Measurements from ENCODE around the gene LAMTOR5. TPM values are rescaled to one million over a fixed set of nuclear protein-coding genes. Genes with fewer than 3 reads are reported as not detected.
A peak's percentile ranks its signal among the peaks of the same experiment; 100 is the strongest.

Gene LAMTOR5
- total and polyA plus RNA-seq, 10 of the 15 experiments (the other 5 are each of a cell fraction or from before 2014, with no cell fraction given) = 64.1 to 613 (median 315) TPM

DNA sequence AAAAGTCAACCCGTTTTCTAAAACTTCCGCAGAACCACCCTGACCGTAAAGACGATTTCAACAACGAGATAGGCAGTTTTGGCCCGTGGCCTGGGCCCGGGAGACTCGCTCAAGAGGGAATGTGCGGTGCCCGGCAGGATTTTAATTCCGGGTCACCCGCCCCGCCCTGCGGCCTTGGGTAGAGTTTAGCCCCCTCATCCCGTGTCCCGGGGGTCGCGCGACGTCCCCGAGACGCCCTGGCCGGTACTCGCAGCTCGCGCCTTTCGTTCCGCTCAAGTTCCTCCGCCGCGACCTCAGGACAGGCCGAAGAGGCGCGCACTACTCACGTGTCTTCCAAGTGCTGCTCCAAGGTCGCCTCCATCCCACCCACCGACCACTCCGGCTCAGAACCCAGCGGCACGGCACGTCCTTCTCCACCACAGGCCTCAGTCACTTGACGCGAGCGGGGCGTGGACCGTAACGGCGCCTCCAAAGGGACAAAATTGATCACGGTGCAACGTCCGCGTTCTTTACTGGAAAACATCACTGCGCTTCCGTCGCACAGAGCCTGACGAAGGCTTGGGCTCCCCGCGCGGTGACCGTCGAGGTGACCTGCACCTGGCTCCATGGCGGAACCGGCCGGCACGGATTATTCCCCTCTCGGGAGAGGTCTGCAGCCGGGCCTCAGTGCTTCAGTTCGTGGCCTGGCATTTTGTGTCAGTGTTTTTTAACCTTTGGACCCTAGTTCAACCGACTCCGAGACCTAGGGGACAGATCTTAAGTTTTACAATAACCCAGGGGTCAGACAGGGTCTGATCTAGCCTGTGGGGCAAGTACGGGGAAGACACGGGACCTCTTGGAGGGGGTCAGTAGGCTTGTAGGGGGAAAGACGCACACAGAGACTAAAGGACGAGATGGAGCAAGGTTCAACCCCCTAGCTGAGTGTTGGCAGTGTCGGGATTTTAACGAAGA, at the start of gene LAMTOR5 (continued):
- TF ChIP-seq ZBTB40 (IDR thresholded peaks at IDR 0.05; ENCODE audit: borderline replicate concordance) (peak; percentile 91), ZBED1 (IDR thresholded peaks at IDR 0.05; ENCODE audit: borderline replicate concordance) (0 out of 2 replicates have a peak, but pooled peaks have one; percentile 24), FOS (IDR thresholded peaks at IDR 0.05; ENCODE audit: borderline replicate concordance, extremely low read depth, insufficient read length) (no peak), HDAC2 (IDR thresholded peaks at IDR 0.05) (no peak), TCF12 (IDR thresholded peaks at IDR 0.05; ENCODE audit: low read depth, low read length) (peak; percentile 63; the same call in 1 of the 2 replicates), POU2F2 (IDR thresholded peaks at IDR 0.05; ENCODE audit: borderline replicate concordance, low read depth, low read length) (peak; percentile 66; the same call in 1 of the 3 replicates), FOXM1 (IDR thresholded peaks at IDR 0.05; ENCODE audit: low read depth, low read length) (no peak), MYC (IDR thresholded peaks at IDR 0.05; ENCODE audit: insufficient read depth, insufficient read length, insufficient replicate concordance, low read length, severe bottlenecking) (peak; percentile 73), REST (IDR thresholded peaks at IDR 0.05; ENCODE audit: low read depth, low read length) (no peak), CREM (IDR thresholded peaks at IDR 0.05; ENCODE audit: low read depth) (peak; percentile 99)
- TF ChIP-seq, protein P1, sequence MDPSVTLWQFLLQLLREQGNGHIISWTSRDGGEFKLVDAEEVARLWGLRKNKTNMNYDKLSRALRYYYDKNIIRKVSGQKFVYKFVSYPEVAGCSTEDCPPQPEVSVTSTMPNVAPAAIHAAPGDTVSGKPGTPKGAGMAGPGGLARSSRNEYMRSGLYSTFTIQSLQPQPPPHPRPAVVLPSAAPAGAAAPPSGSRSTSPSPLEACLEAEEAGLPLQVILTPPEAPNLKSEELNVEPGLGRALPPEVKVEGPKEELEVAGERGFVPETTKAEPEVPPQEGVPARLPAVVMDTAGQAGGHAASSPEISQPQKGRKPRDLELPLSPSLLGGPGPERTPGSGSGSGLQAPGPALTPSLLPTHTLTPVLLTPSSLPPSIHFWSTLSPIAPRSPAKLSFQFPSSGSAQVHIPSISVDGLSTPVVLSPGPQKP (IDR thresholded peaks at IDR 0.05; ENCODE audit: low read depth, low read length) = peak; percentile 66
- TF ChIP-seq, protein P2, sequence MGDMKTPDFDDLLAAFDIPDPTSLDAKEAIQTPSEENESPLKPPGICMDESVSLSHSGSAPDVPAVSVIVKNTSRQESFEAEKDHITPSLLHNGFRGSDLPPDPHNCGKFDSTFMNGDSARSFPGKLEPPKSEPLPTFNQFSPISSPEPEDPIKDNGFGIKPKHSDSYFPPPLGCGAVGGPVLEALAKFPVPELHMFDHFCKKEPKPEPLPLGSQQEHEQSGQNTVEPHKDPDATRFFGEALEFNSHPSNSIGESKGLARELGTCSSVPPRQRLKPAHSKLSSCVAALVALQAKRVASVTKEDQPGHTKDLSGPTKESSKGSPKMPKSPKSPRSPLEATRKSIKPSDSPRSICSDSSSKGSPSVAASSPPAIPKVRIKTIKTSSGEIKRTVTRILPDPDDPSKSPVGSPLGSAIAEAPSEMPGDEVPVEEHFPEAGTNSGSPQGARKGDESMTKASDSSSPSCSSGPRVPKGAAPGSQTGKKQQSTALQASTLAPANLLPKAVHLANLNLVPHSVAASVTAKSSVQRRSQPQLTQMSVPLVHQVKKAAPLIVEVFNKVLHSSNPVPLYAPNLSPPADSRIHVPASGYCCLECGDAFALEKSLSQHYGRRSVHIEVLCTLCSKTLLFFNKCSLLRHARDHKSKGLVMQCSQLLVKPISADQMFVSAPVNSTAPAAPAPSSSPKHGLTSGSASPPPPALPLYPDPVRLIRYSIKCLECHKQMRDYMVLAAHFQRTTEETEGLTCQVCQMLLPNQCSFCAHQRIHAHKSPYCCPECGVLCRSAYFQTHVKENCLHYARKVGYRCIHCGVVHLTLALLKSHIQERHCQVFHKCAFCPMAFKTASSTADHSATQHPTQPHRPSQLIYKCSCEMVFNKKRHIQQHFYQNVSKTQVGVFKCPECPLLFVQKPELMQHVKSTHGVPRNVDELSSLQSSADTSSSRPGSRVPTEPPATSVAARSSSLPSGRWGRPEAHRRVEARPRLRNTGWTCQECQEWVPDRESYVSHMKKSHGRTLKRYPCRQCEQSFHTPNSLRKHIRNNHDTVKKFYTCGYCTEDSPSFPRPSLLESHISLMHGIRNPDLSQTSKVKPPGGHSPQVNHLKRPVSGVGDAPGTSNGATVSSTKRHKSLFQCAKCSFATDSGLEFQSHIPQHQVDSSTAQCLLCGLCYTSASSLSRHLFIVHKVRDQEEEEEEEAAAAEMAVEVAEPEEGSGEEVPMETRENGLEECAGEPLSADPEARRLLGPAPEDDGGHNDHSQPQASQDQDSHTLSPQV (IDR thresholded peaks at IDR 0.05) = 0 out of 2 replicates have a peak, but pooled peaks have one; percentile 29
